ENCODE data around the gene USP17L29.

DNA sequence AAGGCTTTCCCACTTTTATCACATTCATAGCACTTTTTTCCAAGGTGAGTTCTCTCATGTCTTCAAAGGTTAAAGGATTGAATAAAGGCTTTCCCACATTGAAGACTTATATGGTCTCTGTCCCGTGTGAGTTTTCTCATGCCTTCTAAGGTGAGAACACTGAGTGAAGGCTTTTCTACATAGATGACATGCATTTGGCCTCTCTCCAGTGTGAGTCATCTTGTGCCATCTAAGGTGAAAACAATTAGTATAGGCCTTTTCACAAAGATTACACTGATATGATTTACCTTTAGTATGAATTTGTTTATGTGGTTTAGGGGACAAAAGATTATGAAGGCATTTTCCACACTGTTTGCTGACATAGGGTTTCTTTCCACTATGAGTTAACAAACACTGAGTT lies 30.7 kb downstream of the USP17L29 start:
- TF ChIP-seq, protein P1, sequence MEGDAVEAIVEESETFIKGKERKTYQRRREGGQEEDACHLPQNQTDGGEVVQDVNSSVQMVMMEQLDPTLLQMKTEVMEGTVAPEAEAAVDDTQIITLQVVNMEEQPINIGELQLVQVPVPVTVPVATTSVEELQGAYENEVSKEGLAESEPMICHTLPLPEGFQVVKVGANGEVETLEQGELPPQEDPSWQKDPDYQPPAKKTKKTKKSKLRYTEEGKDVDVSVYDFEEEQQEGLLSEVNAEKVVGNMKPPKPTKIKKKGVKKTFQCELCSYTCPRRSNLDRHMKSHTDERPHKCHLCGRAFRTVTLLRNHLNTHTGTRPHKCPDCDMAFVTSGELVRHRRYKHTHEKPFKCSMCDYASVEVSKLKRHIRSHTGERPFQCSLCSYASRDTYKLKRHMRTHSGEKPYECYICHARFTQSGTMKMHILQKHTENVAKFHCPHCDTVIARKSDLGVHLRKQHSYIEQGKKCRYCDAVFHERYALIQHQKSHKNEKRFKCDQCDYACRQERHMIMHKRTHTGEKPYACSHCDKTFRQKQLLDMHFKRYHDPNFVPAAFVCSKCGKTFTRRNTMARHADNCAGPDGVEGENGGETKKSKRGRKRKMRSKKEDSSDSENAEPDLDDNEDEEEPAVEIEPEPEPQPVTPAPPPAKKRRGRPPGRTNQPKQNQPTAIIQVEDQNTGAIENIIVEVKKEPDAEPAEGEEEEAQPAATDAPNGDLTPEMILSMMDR (IDR thresholded peaks at IDR 0.05): no peak
- TF ChIP-seq POLR2A (IDR thresholded peaks at IDR 0.05): no peak

Measured in lower leg skin (tissue), 3 donors.